DND-41 (cell line): ENCODE results near the gene CA11.

ENCODE experiments used
- ATAC-seq: fragments of 200-7000 bp; cut with Tn5 transposase; 3 replicates; pipeline ENCODE4 v1.9.1; 2021; ENCODE audit warnings: low read depth; ENCODE audit not compliant: insufficient read depth
- DNase-seq: peaks from one replicate; pipeline ENCODE4 v3.0.0-alpha.2; 2020
- H2AFZ ChIP-seq: 2 replicates; pipeline ENCODE4 v1.6.0; 2012; ENCODE audit warnings: low read depth, low read length
- H3K27ac ChIP-seq: 2 replicates; pipeline ENCODE4 v1.5.1; 2012; ENCODE audit warnings: low read length, inconsistent platforms
- H3K27me3 ChIP-seq: fragments of 200-600 bp; sonication (generic); 2 replicates; pipeline ENCODE4 v1.6.0; 2012; ENCODE audit warnings: low read length, mild to moderate bottlenecking, inconsistent platforms; ENCODE audit not compliant: insufficient read depth, poor library complexity
- H3K36me3 ChIP-seq: 2 replicates; pipeline ENCODE4 v1.5.1; 2012; ENCODE audit warnings: low read length, inconsistent platforms; ENCODE audit not compliant: insufficient read depth
- H3K4me1 ChIP-seq: 2 replicates; pipeline ENCODE4 v1.5.1; 2012; ENCODE audit warnings: mild to moderate bottlenecking, low read length; ENCODE audit not compliant: insufficient read depth
- H3K4me2 ChIP-seq: 2 replicates; pipeline ENCODE4 v1.6.0; 2012; ENCODE audit warnings: mild to moderate bottlenecking, moderate library complexity, low read length, inconsistent platforms; ENCODE audit not compliant: insufficient read depth
- H3K4me3 ChIP-seq, 2 experiments: fragments of 200-600 bp in 1 of 2; shearing (Covaris generic) in 1 of 2; 2 replicates each; pipeline ENCODE4 v1.5.1; 2012 to 2016; ENCODE audit warnings: inconsistent platforms in 2 of 2, low read length in 2 of 2, mild to moderate bottlenecking in 2 of 2, low read depth in 1 of 2, moderate library complexity in 1 of 2
- H3K79me2 ChIP-seq: 2 replicates; pipeline ENCODE4 v1.6.0; 2012; ENCODE audit warnings: low read length, inconsistent platforms; ENCODE audit not compliant: insufficient read depth
- H3K9ac ChIP-seq: 2 replicates; pipeline ENCODE4 v1.6.0; 2012; ENCODE audit warnings: low read depth, mild to moderate bottlenecking, inconsistent platforms, low read length, moderate library complexity
- H3K9me3 ChIP-seq: 2 replicates; pipeline ENCODE4 v1.5.1; 2012; ENCODE audit warnings: low read length, moderate library complexity, mild to moderate bottlenecking, inconsistent platforms; ENCODE audit not compliant: insufficient read depth, severe bottlenecking
- H4K20me1 ChIP-seq: 2 replicates; pipeline ENCODE4 v1.6.0; 2012; ENCODE audit warnings: low read length; ENCODE audit not compliant: insufficient read depth
- CTCF ChIP-seq: IDR thresholded peaks from 2 replicates; pipeline ENCODE4 v1.5.1; 2012; ENCODE audit warnings: borderline replicate concordance, low read length, moderate library complexity, mild to moderate bottlenecking; ENCODE audit not compliant: poor library complexity, severe bottlenecking; ENCODE audit errors: extremely low read depth
- EZH2 ChIP-seq: IDR thresholded peaks from 3 replicates; pipeline ENCODE4 v1.6.1; 2012; ENCODE audit warnings: borderline replicate concordance, low read depth, mild to moderate bottlenecking, moderate library complexity, low read length, inconsistent platforms; ENCODE audit not compliant: severe bottlenecking

CA11 gene

GRCh38 chr19:48651683-48652048 lies 5.7 kb upstream of the CA11 start:
- ATAC-seq (no peak), DNase-seq (no peak)
- Histone ChIP-seq H3K4me3 (no peak overlapping the region), H2AFZ (no peak overlapping the region), H3K79me2 (no peaks in the 10 kb centered on the region), H4K20me1 (no peaks in the 10 kb centered on the region), H3K27ac (no peak overlapping the region), H3K4me1 (peaks cover 37% of the 10 kb centered on the region), H3K9ac (no peak overlapping the region), H3K36me3 (no peaks in the 10 kb centered on the region), H3K9me3 (no peaks in the 10 kb centered on the region), H3K27me3 (no peaks in the 10 kb centered on the region), H3K4me2 (no peak overlapping the region)
- TF ChIP-seq CTCF (no peak), EZH2 (no peak)

GRCh38 chr19:48650974-48651682 lies 5.1 kb upstream of the CA11 start:
- DNase-seq (no peak), ATAC-seq (no peak)
- H3K36me3 ChIP-seq, result no peaks in the 10 kb centered on the region
- no peaks in the 10 kb centered on the region for H3K9me3 ChIP-seq
- no peaks in the 10 kb centered on the region for H3K27me3 ChIP-seq
- H3K4me3 ChIP-seq, result no peak overlapping the region
- no peaks in the 10 kb centered on the region for H4K20me1 ChIP-seq
- H3K9ac ChIP-seq, result no peak overlapping the region
- H2AFZ ChIP-seq, result no peak overlapping the region
- H3K4me1 ChIP-seq, result peaks cover 42% of the 10 kb centered on the region
- H3K4me2 ChIP-seq, result no peak overlapping the region
- H3K27ac ChIP-seq, result no peak overlapping the region
- TF ChIP-seq EZH2, result no peak
- TF ChIP-seq CTCF, result no peak
- H3K79me2 ChIP-seq, result no peaks in the 10 kb centered on the region

- no peak for TF ChIP-seq CTCF
- TF ChIP-seq EZH2, result no peak
- Histone ChIP-seq H3K36me3 (no peaks in the 10 kb centered on the region), H2AFZ (no peak overlapping the region), H3K4me1 (peaks cover 45% of the 10 kb centered on the region), H3K27ac (peak overlapping the region; percentile 49; the same call in 1 of the 2 replicates), H3K9ac (no peak overlapping the region), H3K79me2 (no peaks in the 10 kb centered on the region), H4K20me1 (no peaks in the 10 kb centered on the region), H3K4me2 (no peak overlapping the region), H3K4me3 (no peak overlapping the region), H3K9me3 (no peaks in the 10 kb centered on the region), H3K27me3 (no peaks in the 10 kb centered on the region)
- DNase-seq, result no peak
- no peak for ATAC-seq
Observed at GRCh38 chr19:48648134-48648533, 2.1 kb upstream of the CA11 start.
